ENCODE results near the gene GSTA2. TPM values are rescaled to one million over a fixed set of nuclear protein-coding genes. Genes with fewer than 3 reads are reported as not detected.
"Not testable (repeated sequence)": the region's sequence is repeated elsewhere in the genome, so short reads cannot be mapped to it uniquely, and the experiment has no call there.

GSTA2 gene
- total RNA-seq, 1 experiment from 2014 or later = not detected

GRCh38 chr6:52776711-52777351 is 13.6 kb upstream of the GSTA2 start:
- H3K27me3 ChIP-seq (ENCODE audit: low read length); H2AFZ ChIP-seq (ENCODE audit: low read length); H3K27ac ChIP-seq (ENCODE audit: low read length); H3K4me1 ChIP-seq (ENCODE audit: low read length); H3K9ac ChIP-seq (ENCODE audit: low read length); H3K36me3 ChIP-seq (ENCODE audit: insufficient read depth, low read length); H4K20me1 ChIP-seq (ENCODE audit: insufficient read depth, low read depth, low read length); H3K4me3 ChIP-seq (ENCODE audit: low read length); H3K9me2 ChIP-seq (replicated peaks; ENCODE audit: insufficient read depth, low read length); H3K79me2 ChIP-seq (ENCODE audit: low read length); H3K9me3 ChIP-seq (ENCODE audit: low read length); DNase-seq; H3K4me2 ChIP-seq (ENCODE audit: low read depth, low read length, poor library complexity, severe bottlenecking): not testable (repeated sequence)

GRCh38 chr6:52769399-52769798 is 6.1 kb upstream of the GSTA2 start:
- H3K9ac ChIP-seq (ENCODE audit: low read length); H3K27ac ChIP-seq (ENCODE audit: low read length); H3K4me2 ChIP-seq (ENCODE audit: low read depth, low read length, poor library complexity, severe bottlenecking); H3K27me3 ChIP-seq (ENCODE audit: low read length); H3K79me2 ChIP-seq (ENCODE audit: low read length); H3K4me1 ChIP-seq (ENCODE audit: low read length); DNase-seq; H3K36me3 ChIP-seq (ENCODE audit: insufficient read depth, low read length); H4K20me1 ChIP-seq (ENCODE audit: insufficient read depth, low read depth, low read length); H3K9me2 ChIP-seq (replicated peaks; ENCODE audit: insufficient read depth, low read length); H3K9me3 ChIP-seq (ENCODE audit: low read length); H3K4me3 ChIP-seq (ENCODE audit: low read length); H2AFZ ChIP-seq (ENCODE audit: low read length): not testable (repeated sequence)

- H3K9me3 ChIP-seq (ENCODE audit: low read length); H3K36me3 ChIP-seq (ENCODE audit: insufficient read depth, low read length); H3K27me3 ChIP-seq (ENCODE audit: low read length); DNase-seq; H2AFZ ChIP-seq (ENCODE audit: low read length); H3K4me3 ChIP-seq (ENCODE audit: low read length); H3K27ac ChIP-seq (ENCODE audit: low read length); H3K9me2 ChIP-seq (replicated peaks; ENCODE audit: insufficient read depth, low read length); H4K20me1 ChIP-seq (ENCODE audit: insufficient read depth, low read depth, low read length); H3K4me1 ChIP-seq (ENCODE audit: low read length); H3K4me2 ChIP-seq (ENCODE audit: low read depth, low read length, poor library complexity, severe bottlenecking); H3K79me2 ChIP-seq (ENCODE audit: low read length); H3K9ac ChIP-seq (ENCODE audit: low read length): not testable (repeated sequence)
Observed at GRCh38 chr6:52767658-52768057, 4.4 kb upstream of the GSTA2 start.

- peaks cover 14% of the 10 kb centered on the region for H3K4me1 ChIP-seq (ENCODE audit: low read length)
- H3K9ac ChIP-seq (ENCODE audit: low read length); H4K20me1 ChIP-seq (ENCODE audit: insufficient read depth, low read depth, low read length); H3K36me3 ChIP-seq (ENCODE audit: insufficient read depth, low read length); H3K79me2 ChIP-seq (ENCODE audit: low read length); H3K27me3 ChIP-seq (ENCODE audit: low read length); H3K4me2 ChIP-seq (ENCODE audit: low read depth, low read length, poor library complexity, severe bottlenecking); H2AFZ ChIP-seq (ENCODE audit: low read length); H3K9me3 ChIP-seq (ENCODE audit: low read length); H3K9me2 ChIP-seq (replicated peaks; ENCODE audit: insufficient read depth, low read length); DNase-seq; H3K4me3 ChIP-seq (ENCODE audit: low read length); H3K27ac ChIP-seq (ENCODE audit: low read length): not testable (repeated sequence)
Observed at GRCh38 chr6:52761673-52762491, 1.4 kb downstream of the GSTA2 start.

- H3K27ac ChIP-seq (ENCODE audit: low read length) = no peak overlapping the region
- no peak overlapping the region for H3K4me3 ChIP-seq (ENCODE audit: low read length)
- H3K27me3 ChIP-seq (ENCODE audit: low read length) = no peaks in the 10 kb centered on the region
- no peaks in the 10 kb centered on the region for H3K9me2 ChIP-seq (replicated peaks; ENCODE audit: insufficient read depth, low read length)
- no peak overlapping the region for H2AFZ ChIP-seq (ENCODE audit: low read length)
- H3K79me2 ChIP-seq (ENCODE audit: low read length) = no peaks in the 10 kb centered on the region
- no peaks in the 10 kb centered on the region for H3K36me3 ChIP-seq (ENCODE audit: insufficient read depth, low read length)
- H3K9me3 ChIP-seq (ENCODE audit: low read length) = no peaks in the 10 kb centered on the region
- no peaks in the 10 kb centered on the region for H4K20me1 ChIP-seq (ENCODE audit: insufficient read depth, low read depth, low read length)
- no peak overlapping the region for H3K9ac ChIP-seq (ENCODE audit: low read length)
- DNase-seq = no peak
- no peak overlapping the region for H3K4me2 ChIP-seq (ENCODE audit: low read depth, low read length, poor library complexity, severe bottlenecking)
- peaks cover 18% of the 10 kb centered on the region for H3K4me1 ChIP-seq (ENCODE audit: low read length)
Observed at GRCh38 chr6:52760105-52760765, 3.0 kb downstream of the GSTA2 start.

- Histone ChIP-seq H3K4me3 (ENCODE audit: low read length) (no peak overlapping the region), H3K9me2 (replicated peaks; ENCODE audit: insufficient read depth, low read length) (no peaks in the 10 kb centered on the region), H3K27ac (ENCODE audit: low read length) (no peak overlapping the region), H2AFZ (ENCODE audit: low read length) (no peak overlapping the region), H3K79me2 (ENCODE audit: low read length) (no peaks in the 10 kb centered on the region), H3K27me3 (ENCODE audit: low read length) (no peaks in the 10 kb centered on the region), H3K9me3 (ENCODE audit: low read length) (no peaks in the 10 kb centered on the region), H3K4me1 (ENCODE audit: low read length) (peaks cover 25% of the 10 kb centered on the region), H3K4me2 (ENCODE audit: low read depth, low read length, poor library complexity, severe bottlenecking) (no peak overlapping the region), H4K20me1 (ENCODE audit: insufficient read depth, low read depth, low read length) (no peaks in the 10 kb centered on the region), H3K36me3 (ENCODE audit: insufficient read depth, low read length) (no peaks in the 10 kb centered on the region), H3K9ac (ENCODE audit: low read length) (no peak overlapping the region)
- DNase-seq = no peak
Observed at GRCh38 chr6:52759085-52759484, 4.2 kb downstream of the GSTA2 start.

- H3K4me2 ChIP-seq (ENCODE audit: low read depth, low read length, poor library complexity, severe bottlenecking); H3K9me3 ChIP-seq (ENCODE audit: low read length); DNase-seq; H3K9ac ChIP-seq (ENCODE audit: low read length); H3K36me3 ChIP-seq (ENCODE audit: insufficient read depth, low read length); H3K27me3 ChIP-seq (ENCODE audit: low read length); H3K9me2 ChIP-seq (replicated peaks; ENCODE audit: insufficient read depth, low read length); H3K4me3 ChIP-seq (ENCODE audit: low read length); H2AFZ ChIP-seq (ENCODE audit: low read length); H3K79me2 ChIP-seq (ENCODE audit: low read length); H3K27ac ChIP-seq (ENCODE audit: low read length); H4K20me1 ChIP-seq (ENCODE audit: insufficient read depth, low read depth, low read length): not testable (repeated sequence)
- H3K4me1 ChIP-seq (ENCODE audit: low read length) = peaks cover 25% of the 10 kb centered on the region
Observed at GRCh38 chr6:52757651-52758338, 5.5 kb downstream of the GSTA2 start.

GRCh38 chr6:52754443-52754842 is 8.8 kb downstream of the GSTA2 start:
- Histone ChIP-seq H4K20me1 (ENCODE audit: insufficient read depth, low read depth, low read length) (no peaks in the 10 kb centered on the region), H3K4me1 (ENCODE audit: low read length) (peaks cover 28% of the 10 kb centered on the region), H3K36me3 (ENCODE audit: insufficient read depth, low read length) (no peaks in the 10 kb centered on the region), H3K27ac (ENCODE audit: low read length) (no peak overlapping the region), H3K9ac (ENCODE audit: low read length) (no peak overlapping the region), H3K4me3 (ENCODE audit: low read length) (no peak overlapping the region), H3K79me2 (ENCODE audit: low read length) (no peaks in the 10 kb centered on the region), H3K27me3 (ENCODE audit: low read length) (no peaks in the 10 kb centered on the region), H3K9me2 (replicated peaks; ENCODE audit: insufficient read depth, low read length) (no peaks in the 10 kb centered on the region), H2AFZ (ENCODE audit: low read length) (no peak overlapping the region), H3K4me2 (ENCODE audit: low read depth, low read length, poor library complexity, severe bottlenecking) (no peak overlapping the region), H3K9me3 (ENCODE audit: low read length) (no peaks in the 10 kb centered on the region)
- no peak for DNase-seq
